ENCODE measurements around the gene XPO4.
"Not testable (repeated sequence)": the region's sequence is repeated elsewhere in the genome, so short reads cannot be mapped to it uniquely, and the experiment has no call there.

The XPO4 gene

DNA sequence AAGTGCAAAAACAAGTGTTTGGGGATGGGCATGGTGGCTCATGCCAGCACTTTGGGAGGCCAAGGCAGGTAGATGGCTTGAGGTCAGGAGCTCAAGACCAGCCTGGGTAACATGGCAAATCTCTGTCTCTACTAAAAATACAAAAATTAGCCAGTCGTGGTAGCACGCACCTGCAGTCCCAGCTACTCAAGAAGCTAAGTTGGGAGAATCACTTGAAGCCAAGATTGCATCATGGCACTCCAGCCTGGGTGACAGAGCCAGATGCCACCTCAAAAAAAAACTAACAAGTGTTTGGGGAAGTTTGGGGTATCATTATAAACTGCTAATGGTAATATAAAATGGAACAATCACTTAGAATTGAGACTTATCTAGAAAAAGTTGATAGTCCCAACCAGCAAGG lies 24.6 kb downstream of the XPO4 start:
- peaks cover 16% of the 10 kb centered on the region for H3K79me1 ChIP-seq (replicated peaks; ENCODE audit: low read length, poor library complexity, severe bottlenecking)
- H2AFZ ChIP-seq (ENCODE audit: low read depth, low read length): no peak overlapping the region
- H3K14ac ChIP-seq (ENCODE audit: low read length in 2 of 2): no peak overlapping the region
- H3K9ac ChIP-seq (ENCODE audit: low read length): no peak overlapping the region
- no peak overlapping the region for H3K27ac ChIP-seq (ENCODE audit: low read length, poor library complexity, severe bottlenecking)
- 100% methylated on average over 2 of the region's 2 CpGs for WGBS
- H2BK12ac ChIP-seq (ENCODE audit: low read length in 2 of 2): no peak overlapping the region
- H3K36me3 ChIP-seq (ENCODE audit: control insufficient read depth in 1 of 2, insufficient read depth in 2 of 2, low read depth in 1 of 2, low read length in 2 of 2): no peaks in the 10 kb centered on the region
- H2BK5ac ChIP-seq (ENCODE audit: low read depth, low read length, poor library complexity, severe bottlenecking): no peak overlapping the region
- no peak overlapping the region for H3K4ac ChIP-seq (ENCODE audit: low read depth in 1 of 2, low read length in 2 of 2)
- H3K4me1 ChIP-seq (ENCODE audit: control insufficient read depth, insufficient read depth, low read depth, low read length): peaks cover 13% of the 10 kb centered on the region
- H3K27me3 ChIP-seq (ENCODE audit: control insufficient read depth in 1 of 2, insufficient read depth in 1 of 2, low read length in 2 of 2): no peaks in the 10 kb centered on the region
- H3K4me2 ChIP-seq (ENCODE audit: low read length, poor library complexity, severe bottlenecking): no peak overlapping the region
- H4K91ac ChIP-seq (ENCODE audit: low read length): no peak overlapping the region
- no peak overlapping the region for H3K18ac ChIP-seq (ENCODE audit: low read depth in 1 of 2, low read length in 2 of 2)
- no peak for DNase-seq
- H3K23ac ChIP-seq (ENCODE audit: low read length in 2 of 2): no peak overlapping the region
- no peak overlapping the region for H2AK5ac ChIP-seq (ENCODE audit: low read length, severe bottlenecking)
- no peak overlapping the region for H3K4me3 ChIP-seq (ENCODE audit: insufficient read depth in 1 of 2, low read depth in 1 of 2, low read length in 2 of 2)
- H3K9me3 ChIP-seq (ENCODE audit: control insufficient read depth, low read length): no peaks in the 10 kb centered on the region
- H2BK120ac ChIP-seq (ENCODE audit: low read depth, low read length): no peak overlapping the region
- H2BK15ac ChIP-seq (ENCODE audit: low read depth, poor library complexity, severe bottlenecking): no peak overlapping the region
- no peak overlapping the region for H4K8ac ChIP-seq (ENCODE audit: low read length)

DNA sequence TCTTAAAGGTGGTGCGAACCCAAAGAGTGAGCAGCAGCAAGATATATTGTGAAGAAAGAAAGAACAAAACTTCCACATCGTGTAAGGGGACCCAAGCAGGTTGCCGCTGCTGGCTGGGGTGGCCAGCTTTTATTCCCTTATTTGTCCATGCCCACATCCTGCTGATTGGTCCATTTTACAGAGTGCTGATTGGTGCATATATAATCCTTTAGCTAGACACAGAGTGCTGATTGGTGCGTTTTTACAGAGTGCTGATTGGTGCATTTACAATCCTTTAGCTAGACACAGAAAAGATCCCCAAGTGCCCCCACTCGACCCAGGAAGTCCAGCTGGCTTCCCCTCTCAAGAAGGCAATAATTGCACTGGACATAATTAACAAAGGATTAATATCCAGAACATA lies 25.7 kb downstream of the XPO4 start:
- H4K8ac ChIP-seq (ENCODE audit: low read length); H3K4me2 ChIP-seq (ENCODE audit: low read length, poor library complexity, severe bottlenecking); H2BK120ac ChIP-seq (ENCODE audit: low read depth, low read length); H4K91ac ChIP-seq (ENCODE audit: low read length); H3K23ac ChIP-seq (ENCODE audit: low read length in 2 of 2); H2BK5ac ChIP-seq (ENCODE audit: low read depth, low read length, poor library complexity, severe bottlenecking); H3K18ac ChIP-seq (ENCODE audit: low read depth in 1 of 2, low read length in 2 of 2); H3K27ac ChIP-seq (ENCODE audit: low read length, poor library complexity, severe bottlenecking); H3K4me3 ChIP-seq (ENCODE audit: insufficient read depth in 1 of 2, low read depth in 1 of 2, low read length in 2 of 2); H3K36me3 ChIP-seq (ENCODE audit: control insufficient read depth in 1 of 2, insufficient read depth in 2 of 2, low read depth in 1 of 2, low read length in 2 of 2); H3K27me3 ChIP-seq (ENCODE audit: control insufficient read depth in 1 of 2, insufficient read depth in 1 of 2, low read length in 2 of 2); H3K4ac ChIP-seq (ENCODE audit: low read depth in 1 of 2, low read length in 2 of 2); H2BK12ac ChIP-seq (ENCODE audit: low read length in 2 of 2); H3K9me3 ChIP-seq (ENCODE audit: control insufficient read depth, low read length); H2AK5ac ChIP-seq (ENCODE audit: low read length, severe bottlenecking); H3K4me1 ChIP-seq (ENCODE audit: control insufficient read depth, insufficient read depth, low read depth, low read length); H2AFZ ChIP-seq (ENCODE audit: low read depth, low read length); H2BK15ac ChIP-seq (ENCODE audit: low read depth, poor library complexity, severe bottlenecking); DNase-seq; H3K14ac ChIP-seq (ENCODE audit: low read length in 2 of 2); H3K9ac ChIP-seq (ENCODE audit: low read length): not testable (repeated sequence)
- H3K79me1 ChIP-seq (replicated peaks; ENCODE audit: low read length, poor library complexity, severe bottlenecking): peaks cover 16% of the 10 kb centered on the region
- WGBS: 97% methylated on average over 5 of the region's 5 CpGs

DNA sequence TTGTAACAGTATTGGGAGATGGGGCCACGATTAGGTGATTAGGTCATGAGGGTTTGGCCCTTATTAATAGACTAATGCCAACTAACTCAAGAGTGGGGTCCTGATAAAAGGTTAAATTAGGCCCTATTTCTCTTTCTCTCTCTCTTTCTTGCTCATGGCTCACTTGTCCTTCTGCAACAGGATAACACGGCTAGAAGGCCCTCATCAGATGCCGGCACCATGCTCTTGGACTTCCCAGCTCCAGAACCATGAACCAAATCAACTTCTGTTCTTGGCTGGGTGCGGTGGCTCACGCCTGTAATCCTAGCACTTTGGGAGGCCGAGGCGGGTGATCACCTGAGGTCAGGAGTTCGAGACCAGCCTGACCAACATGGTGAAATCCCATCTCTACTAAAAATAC lies 28.1 kb downstream of the XPO4 start:
- H4K8ac ChIP-seq (ENCODE audit: low read length): not testable (repeated sequence)

DNA sequence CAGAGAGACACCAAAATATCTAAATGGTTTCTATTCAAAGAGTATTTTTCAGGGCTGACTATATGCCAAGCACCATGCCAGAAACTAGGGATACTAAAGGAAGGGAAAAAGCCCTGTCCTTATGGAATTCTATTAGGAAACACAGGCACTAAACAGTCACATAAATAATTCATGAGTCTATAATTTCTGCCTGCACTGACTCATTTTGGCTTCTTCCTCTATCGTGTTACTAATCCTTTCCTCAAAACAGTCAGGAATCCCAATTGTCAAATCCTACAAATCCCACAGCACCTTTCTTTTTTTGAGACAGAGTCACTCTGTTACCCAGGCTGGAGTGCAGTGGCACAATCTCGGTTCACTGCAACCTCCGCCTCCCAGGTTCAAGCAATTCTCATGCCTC lies 29.2 kb downstream of the XPO4 start:
- no peak overlapping the region for H2BK120ac ChIP-seq (ENCODE audit: low read depth, low read length)
- 55% methylated on average over 3 of the region's 3 CpGs for WGBS
- no peak overlapping the region for H3K4me2 ChIP-seq (ENCODE audit: low read length, poor library complexity, severe bottlenecking)
- H2AFZ ChIP-seq (ENCODE audit: low read depth, low read length): no peak overlapping the region
- no peak overlapping the region for H4K8ac ChIP-seq (ENCODE audit: low read length)
- no peak overlapping the region for H3K9ac ChIP-seq (ENCODE audit: low read length)
- peaks cover 10% of the 10 kb centered on the region for H3K4me1 ChIP-seq (ENCODE audit: control insufficient read depth, insufficient read depth, low read depth, low read length)
- no peak overlapping the region for H3K14ac ChIP-seq (ENCODE audit: low read length in 2 of 2)
- H3K9me3 ChIP-seq (ENCODE audit: control insufficient read depth, low read length): no peaks in the 10 kb centered on the region
- no peak overlapping the region for H3K18ac ChIP-seq (ENCODE audit: low read depth in 1 of 2, low read length in 2 of 2)
- peaks cover 14% of the 10 kb centered on the region for H3K79me1 ChIP-seq (replicated peaks; ENCODE audit: low read length, poor library complexity, severe bottlenecking)
- H3K27me3 ChIP-seq (ENCODE audit: control insufficient read depth in 1 of 2, insufficient read depth in 1 of 2, low read length in 2 of 2): no peaks in the 10 kb centered on the region
- no peak overlapping the region for H2BK12ac ChIP-seq (ENCODE audit: low read length in 2 of 2)
- H3K4ac ChIP-seq (ENCODE audit: low read depth in 1 of 2, low read length in 2 of 2): no peak overlapping the region
- DNase-seq: peak; percentile 57
- no peak overlapping the region for H4K91ac ChIP-seq (ENCODE audit: low read length)
- no peak overlapping the region for H2BK15ac ChIP-seq (ENCODE audit: low read depth, poor library complexity, severe bottlenecking)
- no peak overlapping the region for H3K4me3 ChIP-seq (ENCODE audit: insufficient read depth in 1 of 2, low read depth in 1 of 2, low read length in 2 of 2)
- no peak overlapping the region for H3K23ac ChIP-seq (ENCODE audit: low read length in 2 of 2)
- H2BK5ac ChIP-seq (ENCODE audit: low read depth, low read length, poor library complexity, severe bottlenecking): no peak overlapping the region
- no peaks in the 10 kb centered on the region for H3K36me3 ChIP-seq (ENCODE audit: control insufficient read depth in 1 of 2, insufficient read depth in 2 of 2, low read depth in 1 of 2, low read length in 2 of 2)
- no peak overlapping the region for H3K27ac ChIP-seq (ENCODE audit: low read length, poor library complexity, severe bottlenecking)
- H2AK5ac ChIP-seq (ENCODE audit: low read length, severe bottlenecking): no peak overlapping the region

More for the DNA sequence above, 28.1 kb downstream of the XPO4 start:
- not testable (repeated sequence) for H3K4ac ChIP-seq (ENCODE audit: low read depth in 1 of 2, low read length in 2 of 2); H4K91ac ChIP-seq (ENCODE audit: low read length); H2BK120ac ChIP-seq (ENCODE audit: low read depth, low read length); H3K27me3 ChIP-seq (ENCODE audit: control insufficient read depth in 1 of 2, insufficient read depth in 1 of 2, low read length in 2 of 2); H3K23ac ChIP-seq (ENCODE audit: low read length in 2 of 2); H3K27ac ChIP-seq (ENCODE audit: low read length, poor library complexity, severe bottlenecking); H2BK15ac ChIP-seq (ENCODE audit: low read depth, poor library complexity, severe bottlenecking); H3K9me3 ChIP-seq (ENCODE audit: control insufficient read depth, low read length); H3K4me2 ChIP-seq (ENCODE audit: low read length, poor library complexity, severe bottlenecking); H2AFZ ChIP-seq (ENCODE audit: low read depth, low read length); DNase-seq; H3K18ac ChIP-seq (ENCODE audit: low read depth in 1 of 2, low read length in 2 of 2); H3K36me3 ChIP-seq (ENCODE audit: control insufficient read depth in 1 of 2, insufficient read depth in 2 of 2, low read depth in 1 of 2, low read length in 2 of 2); H3K4me1 ChIP-seq (ENCODE audit: control insufficient read depth, insufficient read depth, low read depth, low read length); H3K14ac ChIP-seq (ENCODE audit: low read length in 2 of 2); H2BK12ac ChIP-seq (ENCODE audit: low read length in 2 of 2); H3K9ac ChIP-seq (ENCODE audit: low read length); H3K4me3 ChIP-seq (ENCODE audit: insufficient read depth in 1 of 2, low read depth in 1 of 2, low read length in 2 of 2); H2AK5ac ChIP-seq (ENCODE audit: low read length, severe bottlenecking); H2BK5ac ChIP-seq (ENCODE audit: low read depth, low read length, poor library complexity, severe bottlenecking)
- WGBS: 98% methylated on average over 2 of the region's 8 CpGs
- H3K79me1 ChIP-seq (replicated peaks; ENCODE audit: low read length, poor library complexity, severe bottlenecking): peaks cover 17% of the 10 kb centered on the region
